HG03558 (cell line): ENCODE results near the gene PPP1R14B.

Source experiments
- ATAC-seq: cut with Tn5 transposase; IDR thresholded peaks from one replicate; pipeline ENCODE4 v1.9.1; 2021; ENCODE audit warnings: moderate number of reproducible peaks; ENCODE audit not compliant: unreplicated experiment; ENCODE audit errors: extremely low read depth

The PPP1R14B gene

GRCh38 chr11:64219755-64220154 is 27.0 kb downstream of the PPP1R14B start:
- no peak for ATAC-seq

- ATAC-seq = no peak
Observed at GRCh38 chr11:64219354-64219684, 27.4 kb downstream of the PPP1R14B start.

- no peak for ATAC-seq
Observed at GRCh38 chr11:64218628-64219353, 28.0 kb downstream of the PPP1R14B start.

DNA sequence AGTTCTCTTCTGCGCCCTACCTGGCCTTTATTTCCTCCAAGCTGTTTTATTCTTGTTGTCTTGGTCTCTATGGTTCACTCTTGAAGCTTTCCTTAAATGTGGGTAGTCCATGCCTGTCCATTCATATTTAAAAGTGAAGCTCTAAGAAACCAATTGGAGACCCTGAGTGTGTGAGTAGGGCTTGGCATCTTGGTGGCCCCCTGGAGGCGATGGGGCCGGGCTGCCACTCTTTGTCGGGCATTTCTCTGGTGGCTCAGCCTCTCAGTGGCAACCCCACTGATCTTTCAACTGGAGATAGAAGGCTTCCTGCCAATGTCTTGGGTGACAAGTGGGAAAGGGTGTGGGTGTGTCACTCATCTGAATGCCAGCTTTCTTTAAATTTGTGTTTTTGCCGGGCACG is 29.9 kb downstream of the PPP1R14B start:
- ATAC-seq = no peak

GRCh38 chr11:64211181-64211872 is 35.4 kb downstream of the PPP1R14B start:
- ATAC-seq = no peak

DNA sequence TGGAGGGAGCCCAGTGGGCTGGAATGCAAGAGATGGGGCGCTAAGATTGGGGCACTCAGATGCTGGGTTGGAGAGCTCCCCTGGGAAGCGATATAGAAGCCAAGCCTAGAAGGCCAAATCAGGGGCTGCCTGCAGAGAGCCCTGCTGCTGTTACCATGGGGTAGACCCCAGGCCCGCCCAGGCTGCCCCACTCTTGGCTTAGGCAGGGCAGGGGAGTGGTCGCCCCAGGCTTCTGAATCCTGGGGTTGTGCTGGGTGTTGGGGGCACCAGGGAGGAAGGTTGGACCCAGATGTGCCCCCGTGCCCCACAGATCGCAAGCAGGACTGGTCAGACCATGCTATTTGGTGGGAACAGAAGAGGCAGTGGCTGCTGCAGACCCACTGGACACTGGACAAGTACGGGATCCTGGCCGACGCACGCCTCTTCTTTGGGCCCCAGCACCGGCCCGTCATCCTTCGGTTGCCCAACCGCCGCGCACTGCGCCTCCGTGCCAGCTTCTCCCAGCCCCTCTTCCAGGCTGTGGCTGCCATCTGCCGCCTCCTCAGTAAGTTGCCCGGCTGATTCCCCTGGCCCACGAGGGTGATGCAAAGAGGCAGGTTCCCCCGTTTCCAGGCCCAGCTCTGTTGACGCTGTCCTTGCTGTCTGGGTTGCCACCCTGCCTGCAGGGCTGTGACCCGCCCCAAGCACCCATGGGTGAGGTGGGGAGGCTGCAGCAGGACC is 36.3 kb downstream of the PPP1R14B start:
- no peak for ATAC-seq

DNA sequence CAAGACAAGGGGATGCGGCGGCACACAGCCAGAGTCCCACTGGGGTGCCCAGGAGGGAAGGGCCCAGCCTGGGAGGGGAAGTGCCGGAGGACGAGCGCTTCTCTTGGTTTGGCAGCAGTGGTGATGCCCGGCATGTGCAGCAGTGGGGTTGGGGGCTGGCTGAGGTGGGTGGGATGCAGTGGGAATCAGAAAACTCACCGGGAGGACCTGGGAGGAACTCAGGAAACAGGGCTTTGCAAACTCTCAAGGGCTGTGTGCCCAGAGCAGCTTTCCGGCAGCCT is 37.2 kb downstream of the PPP1R14B start:
- ATAC-seq = no peak

DNA sequence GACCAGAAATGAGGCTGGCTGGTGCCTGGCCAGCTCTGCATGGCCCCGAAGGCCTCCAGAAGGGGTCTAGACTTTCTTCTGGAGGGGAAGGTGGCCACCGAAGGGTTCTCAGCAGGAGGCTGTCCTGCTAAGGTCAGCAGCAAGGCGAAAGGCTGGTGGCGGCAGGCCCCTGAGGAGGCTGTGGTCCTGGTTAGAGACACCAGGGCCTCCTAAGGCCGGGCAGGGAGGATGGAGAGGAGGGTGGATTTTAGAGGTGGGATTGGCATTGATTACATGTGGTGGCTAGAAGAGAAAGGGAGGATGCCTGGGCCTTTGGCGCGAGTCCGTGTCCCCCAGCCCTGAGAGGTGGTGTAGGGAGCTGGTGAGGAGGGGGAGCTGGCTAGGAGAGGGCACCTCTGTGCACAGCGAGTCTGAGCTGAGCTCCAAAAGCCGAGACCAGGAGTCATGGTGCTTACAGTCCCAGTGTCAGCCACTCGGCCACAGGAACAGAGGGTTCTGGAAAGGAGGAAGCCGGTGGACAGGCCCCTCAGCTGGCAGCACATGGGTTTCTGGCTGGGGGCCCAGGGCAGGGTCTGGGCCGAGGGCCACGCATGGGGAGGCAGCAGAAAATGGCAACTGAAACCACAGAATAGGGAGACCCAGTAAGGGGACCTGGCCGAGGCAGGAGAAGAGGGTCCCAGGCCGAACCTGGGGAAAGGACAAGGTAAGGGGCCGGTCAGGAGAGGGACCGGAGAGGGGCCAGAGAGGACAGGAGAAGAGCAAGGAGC is 37.8 kb downstream of the PPP1R14B start:
- no peak for ATAC-seq

DNA sequence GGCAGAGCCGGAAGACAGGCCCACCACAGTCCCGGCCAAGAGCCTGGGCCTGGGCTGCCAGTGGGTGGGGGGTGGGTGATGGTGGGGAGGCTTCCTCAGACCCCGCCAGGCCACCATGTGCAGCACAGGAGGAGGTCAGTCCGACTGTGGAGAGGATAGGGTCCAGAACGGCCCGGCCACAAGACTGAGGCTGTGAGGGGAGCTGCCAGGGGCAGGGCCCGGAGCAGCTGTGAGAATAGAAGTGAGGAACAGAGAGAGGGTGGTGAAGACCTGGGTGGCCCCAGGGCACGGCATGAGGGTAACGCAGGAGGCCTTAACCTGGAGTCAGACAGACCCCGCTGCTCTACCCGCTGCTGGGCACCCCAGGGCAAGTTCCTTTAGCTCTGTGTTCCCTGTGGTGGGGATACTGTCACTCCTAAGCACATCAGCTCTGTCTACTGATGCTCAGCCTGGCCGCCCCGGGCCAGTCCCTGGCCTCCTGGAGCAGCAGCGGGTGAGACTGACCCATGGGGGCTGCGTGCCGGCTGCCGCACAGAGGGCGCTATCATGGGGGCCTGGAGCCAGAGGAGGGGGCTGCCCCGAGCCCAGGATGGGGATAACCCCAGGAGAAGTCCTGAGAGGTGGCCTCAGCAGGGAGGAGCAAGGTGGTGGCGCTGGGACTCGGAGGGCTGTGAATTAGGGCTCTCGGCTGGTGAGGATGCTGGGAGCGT is 38.5 kb downstream of the PPP1R14B start:
- no peak for ATAC-seq

GRCh38 chr11:64207256-64208085 is 39.3 kb downstream of the PPP1R14B start:
- no peak for ATAC-seq

DNA sequence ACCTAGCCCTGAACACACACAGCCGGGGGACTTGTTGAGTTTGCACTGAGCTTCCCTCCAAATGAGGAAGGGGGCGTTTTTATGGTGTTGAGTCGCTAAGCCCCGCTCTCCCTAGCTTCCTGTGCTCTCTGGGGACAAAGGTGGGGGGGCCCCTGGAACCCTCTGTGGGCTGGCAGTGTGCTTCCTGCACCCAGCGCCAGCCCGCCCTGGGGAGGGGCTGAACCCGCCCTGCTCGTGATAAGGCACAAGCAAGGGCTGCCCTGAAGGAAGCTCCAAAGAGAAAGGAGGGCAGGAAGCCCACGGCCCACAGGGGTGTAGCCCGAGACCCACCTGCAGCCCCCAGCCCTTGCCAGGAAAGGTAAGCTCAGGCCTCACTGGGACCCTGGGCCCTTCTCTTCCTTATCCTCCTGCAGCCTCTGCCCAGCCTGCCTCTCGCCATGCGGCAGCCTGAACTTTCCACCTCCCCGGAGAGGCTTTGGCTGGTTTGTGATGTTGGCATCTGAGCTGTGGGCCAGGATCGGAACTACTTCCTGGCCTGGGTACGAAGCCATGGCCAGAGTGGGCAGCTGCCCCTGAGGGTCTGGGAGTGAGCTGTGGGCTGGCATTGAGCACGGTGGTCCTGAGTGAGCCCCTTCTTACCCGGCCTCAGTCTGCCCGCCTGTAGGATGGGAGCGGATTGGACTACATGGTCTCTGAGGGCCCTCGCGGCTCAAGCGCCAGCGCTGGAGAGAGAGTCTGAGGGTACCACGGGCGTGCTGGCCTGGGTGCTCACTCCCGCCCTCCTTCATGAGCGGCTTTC is 40.1 kb downstream of the PPP1R14B start, which contains the start of gene FERMT3:
Gene FERMT3, plus strand, starts transcription at position 265 of the 799 bp plus-strand sequence. CDS start 644 bp downstream, outside the sequence.
- no peak for ATAC-seq

DNA sequence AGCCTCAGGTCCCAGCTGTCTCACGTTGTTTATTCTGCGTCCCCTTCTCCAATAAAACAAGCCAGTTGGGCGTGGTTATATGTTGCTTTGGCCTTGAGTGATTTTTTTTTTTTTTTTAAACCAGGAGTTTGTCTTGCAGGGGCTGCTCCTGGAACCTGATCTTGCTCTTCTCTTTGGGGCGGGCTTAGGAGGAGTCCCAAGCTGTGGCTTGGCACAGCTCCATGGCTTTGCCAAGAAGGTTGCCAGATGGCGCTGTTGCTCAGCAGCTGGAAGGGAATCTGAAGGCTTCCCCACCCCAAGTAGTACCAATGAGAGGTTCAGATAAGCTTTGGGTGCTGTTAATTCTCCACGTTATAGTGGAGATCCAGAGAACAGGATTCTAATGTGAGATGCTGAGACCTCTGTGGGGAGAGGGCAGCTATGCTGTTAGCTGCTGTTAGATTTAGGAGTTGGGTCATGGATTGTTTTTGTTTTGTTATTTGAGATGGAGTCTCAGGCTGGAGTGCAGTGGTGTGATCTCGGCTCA is 42.2 kb downstream of the PPP1R14B start:
- no peak for ATAC-seq

DNA sequence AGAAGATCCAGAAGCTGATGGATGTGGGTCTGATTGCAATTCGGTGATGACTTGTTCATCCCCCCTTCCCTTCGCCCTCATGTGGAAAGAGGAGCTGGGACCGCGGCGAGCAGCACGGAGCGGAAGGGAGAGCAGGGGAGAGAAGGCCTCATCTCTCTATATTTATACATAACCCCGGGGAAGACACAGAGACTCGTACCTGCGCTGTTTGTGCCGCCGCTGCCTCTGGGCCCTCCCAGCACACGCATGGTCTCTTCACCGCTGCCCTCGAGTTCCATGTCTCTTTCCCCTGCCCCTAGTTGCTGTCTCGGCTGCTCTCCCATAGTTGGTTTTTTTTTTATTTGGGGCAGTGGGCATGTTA is 42.7 kb downstream of the PPP1R14B start:
- no peak for ATAC-seq

GRCh38 chr11:64203421-64204079 is 43.2 kb downstream of the PPP1R14B start:
- ATAC-seq = no peak

DNA sequence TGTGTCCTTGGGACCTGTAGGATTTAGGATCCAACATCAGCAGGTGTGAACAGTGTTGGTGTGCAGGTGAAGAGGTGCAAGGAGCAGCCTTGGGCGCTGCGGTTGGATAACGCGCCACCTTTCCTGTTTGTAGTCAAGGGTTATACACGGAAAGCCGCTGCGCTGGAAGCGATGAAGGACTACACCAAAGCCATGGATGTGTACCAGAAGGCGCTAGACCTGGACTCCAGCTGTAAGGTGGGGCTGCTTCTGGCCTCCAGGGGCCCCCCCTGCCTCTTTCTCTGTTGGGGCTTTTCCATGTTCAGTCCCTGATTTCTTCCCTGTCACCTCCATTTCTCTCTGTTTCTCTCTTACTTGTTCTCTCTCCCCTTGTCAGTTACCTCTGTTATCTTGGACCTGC is 43.8 kb downstream of the PPP1R14B start:
- ATAC-seq = no peak

GRCh38 chr11:64201543-64201942 is 45.2 kb downstream of the PPP1R14B start:
- ATAC-seq = no peak

DNA sequence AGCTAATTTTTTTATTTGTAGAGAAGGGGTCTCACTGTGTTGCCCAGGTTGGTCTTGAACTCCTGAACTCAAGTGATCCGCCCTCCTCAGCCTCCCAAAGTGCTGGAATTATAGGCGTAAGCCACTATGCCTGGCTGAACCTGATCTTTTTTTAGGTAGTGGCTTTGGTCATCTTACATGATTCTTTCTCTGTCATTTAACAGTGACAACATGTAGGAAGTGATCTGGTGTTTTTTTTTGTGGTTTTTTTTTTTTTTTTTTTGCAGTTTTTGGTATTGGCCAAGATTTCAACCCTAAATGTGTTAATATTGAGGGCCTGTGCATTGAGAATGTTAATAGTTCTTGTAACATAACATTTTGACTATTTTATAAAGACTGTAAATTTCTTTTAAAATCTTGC is 48.2 kb downstream of the PPP1R14B start:
- no peak for ATAC-seq

- no peak for ATAC-seq
Observed at GRCh38 chr11:64196626-64197025, 50.1 kb downstream of the PPP1R14B start.
